ENCODE data around the gene HSDL1.

Gene HSDL1

GRCh38 chr16:84144209-84144858 lies 643 bp downstream of the HSDL1 start:
- peak overlapping the region; percentile 99 for H3K4me3 ChIP-seq (ENCODE audit: low read length)
- H3K9ac ChIP-seq (ENCODE audit: low read depth, low read length), result peak overlapping the region; percentile 83; the same call in 1 of the 2 replicates
- H3K27ac ChIP-seq (ENCODE audit: low read length), result peak overlapping the region; percentile 76
- H3K27me3 ChIP-seq (ENCODE audit: insufficient read depth, low read length), result peaks cover 16% of the 10 kb centered on the region
- H3K9me3 ChIP-seq (ENCODE audit: insufficient read depth, low read depth, low read length), result no peaks in the 10 kb centered on the region
- no peaks in the 10 kb centered on the region for H3K36me3 ChIP-seq (ENCODE audit: insufficient read depth, low read depth, low read length)
- H3K4me1 ChIP-seq (ENCODE audit: insufficient read depth, low read length), result peaks cover 3% of the 10 kb centered on the region; the same call in 1 of the 2 replicates

DNA sequence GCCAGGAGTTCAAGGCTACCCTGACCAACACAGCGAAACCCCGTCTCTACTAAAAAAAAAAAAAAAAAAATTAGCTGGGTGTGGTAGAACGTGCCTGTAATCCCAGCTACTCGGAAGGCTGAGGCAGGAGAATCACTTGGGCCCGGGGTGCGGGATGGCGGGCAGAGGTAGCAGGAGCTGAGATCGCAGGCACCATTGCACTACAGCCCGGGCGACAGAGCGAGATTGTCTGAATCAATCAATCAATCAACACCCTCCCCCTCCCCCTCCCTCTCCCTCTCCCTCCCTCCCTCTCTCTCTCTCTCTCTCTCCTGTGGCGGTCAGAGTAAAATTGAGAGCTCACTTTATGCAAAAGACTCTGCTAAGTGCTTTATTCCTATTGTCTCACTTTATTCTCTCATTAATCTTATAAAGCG lies 1.2 kb downstream of the HSDL1 start:
- Histone ChIP-seq H3K9ac (ENCODE audit: low read depth, low read length) (peak overlapping the region; percentile 83; the same call in 1 of the 2 replicates), H3K27me3 (ENCODE audit: insufficient read depth, low read length) (peaks cover 16% of the 10 kb centered on the region), H3K9me3 (ENCODE audit: insufficient read depth, low read depth, low read length) (no peaks in the 10 kb centered on the region), H3K4me3 (ENCODE audit: low read length) (peak overlapping the region; percentile 99), H3K27ac (ENCODE audit: low read length) (no peak overlapping the region), H3K4me1 (ENCODE audit: insufficient read depth, low read length) (peaks cover 8% of the 10 kb centered on the region), H3K36me3 (ENCODE audit: insufficient read depth, low read depth, low read length) (no peaks in the 10 kb centered on the region)

DNA sequence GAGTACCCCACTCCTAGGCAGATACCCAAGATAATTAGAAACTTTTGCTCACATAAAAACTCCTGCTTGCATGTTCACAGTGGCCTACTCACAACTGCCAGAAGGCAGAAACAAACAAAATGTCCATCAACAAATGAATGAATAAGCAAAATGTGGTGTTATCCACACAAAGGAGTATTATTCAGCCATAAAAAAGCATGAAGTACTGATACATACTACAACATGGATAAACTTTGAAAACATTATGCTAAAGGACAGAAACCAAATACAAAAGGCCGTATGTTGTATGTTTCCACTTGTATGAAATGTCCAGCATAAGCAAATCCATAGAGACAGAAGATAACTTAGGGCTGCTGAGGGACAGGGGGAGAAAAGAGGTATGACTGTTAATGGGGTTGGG lies 1.9 kb downstream of the HSDL1 start:
- Histone ChIP-seq H3K27ac (ENCODE audit: low read length) (no peak overlapping the region), H3K9me3 (ENCODE audit: insufficient read depth, low read depth, low read length) (no peaks in the 10 kb centered on the region), H3K4me3 (ENCODE audit: low read length) (no peak overlapping the region), H3K36me3 (ENCODE audit: insufficient read depth, low read depth, low read length) (no peaks in the 10 kb centered on the region), H3K4me1 (ENCODE audit: insufficient read depth, low read length) (peaks cover 11% of the 10 kb centered on the region), H3K27me3 (ENCODE audit: insufficient read depth, low read length) (peaks cover 16% of the 10 kb centered on the region), H3K9ac (ENCODE audit: low read depth, low read length) (no peak overlapping the region)

- Histone ChIP-seq H3K4me1 (ENCODE audit: insufficient read depth, low read length) (peaks cover 11% of the 10 kb centered on the region), H3K9me3 (ENCODE audit: insufficient read depth, low read depth, low read length) (no peaks in the 10 kb centered on the region), H3K9ac (ENCODE audit: low read depth, low read length) (no peak overlapping the region), H3K36me3 (ENCODE audit: insufficient read depth, low read depth, low read length) (no peaks in the 10 kb centered on the region), H3K27me3 (ENCODE audit: insufficient read depth, low read length) (peaks cover 8% of the 10 kb centered on the region), H3K4me3 (ENCODE audit: low read length) (no peak overlapping the region), H3K27ac (ENCODE audit: low read length) (no peak overlapping the region)
Measured at GRCh38 chr16:84141143-84141670, 3.8 kb downstream of the HSDL1 start.

DNA sequence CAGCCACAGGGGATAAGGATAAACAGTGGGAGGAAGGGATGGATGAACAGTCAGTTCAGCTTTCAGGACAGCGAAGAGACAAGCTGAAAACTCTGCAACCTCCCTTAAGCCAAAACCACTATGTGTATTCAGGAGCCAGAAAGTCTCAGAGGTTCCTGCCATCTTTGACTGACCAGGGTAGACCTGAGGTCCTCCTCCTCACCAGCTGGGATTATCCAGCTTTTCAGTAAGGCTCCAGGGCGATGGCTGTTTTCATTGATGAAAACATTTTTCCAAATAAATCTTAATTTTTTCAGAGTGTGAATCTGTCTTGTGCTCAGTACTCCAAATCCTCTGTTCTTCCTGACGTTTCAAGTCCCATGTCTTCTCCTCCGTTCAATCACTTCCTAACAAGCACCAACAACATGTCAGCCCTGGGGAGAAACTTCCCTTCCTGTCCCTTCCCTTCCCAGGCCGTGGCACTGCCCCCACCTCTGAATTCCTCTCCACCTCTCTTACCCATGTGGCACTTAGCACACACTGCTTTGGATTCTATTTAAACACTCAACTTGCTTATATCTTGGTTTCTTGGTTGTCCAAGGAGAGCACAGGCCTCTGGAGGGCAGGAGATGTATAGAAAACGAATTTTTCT lies 5.2 kb downstream of the HSDL1 start:
- H3K4me3 ChIP-seq (ENCODE audit: low read length), result 0 out of 2 replicates have a peak overlapping the region, but pooled peaks have one; percentile 1
- peak overlapping the region; percentile 14; the same call in 1 of the 2 replicates for H3K9ac ChIP-seq (ENCODE audit: low read depth, low read length)
- no peaks in the 10 kb centered on the region for H3K36me3 ChIP-seq (ENCODE audit: insufficient read depth, low read depth, low read length)
- no peaks in the 10 kb centered on the region for H3K9me3 ChIP-seq (ENCODE audit: insufficient read depth, low read depth, low read length)
- H3K27me3 ChIP-seq (ENCODE audit: insufficient read depth, low read length), result no peaks in the 10 kb centered on the region
- no peak overlapping the region for H3K27ac ChIP-seq (ENCODE audit: low read length)
- peaks cover 11% of the 10 kb centered on the region for H3K4me1 ChIP-seq (ENCODE audit: insufficient read depth, low read length)

DNA sequence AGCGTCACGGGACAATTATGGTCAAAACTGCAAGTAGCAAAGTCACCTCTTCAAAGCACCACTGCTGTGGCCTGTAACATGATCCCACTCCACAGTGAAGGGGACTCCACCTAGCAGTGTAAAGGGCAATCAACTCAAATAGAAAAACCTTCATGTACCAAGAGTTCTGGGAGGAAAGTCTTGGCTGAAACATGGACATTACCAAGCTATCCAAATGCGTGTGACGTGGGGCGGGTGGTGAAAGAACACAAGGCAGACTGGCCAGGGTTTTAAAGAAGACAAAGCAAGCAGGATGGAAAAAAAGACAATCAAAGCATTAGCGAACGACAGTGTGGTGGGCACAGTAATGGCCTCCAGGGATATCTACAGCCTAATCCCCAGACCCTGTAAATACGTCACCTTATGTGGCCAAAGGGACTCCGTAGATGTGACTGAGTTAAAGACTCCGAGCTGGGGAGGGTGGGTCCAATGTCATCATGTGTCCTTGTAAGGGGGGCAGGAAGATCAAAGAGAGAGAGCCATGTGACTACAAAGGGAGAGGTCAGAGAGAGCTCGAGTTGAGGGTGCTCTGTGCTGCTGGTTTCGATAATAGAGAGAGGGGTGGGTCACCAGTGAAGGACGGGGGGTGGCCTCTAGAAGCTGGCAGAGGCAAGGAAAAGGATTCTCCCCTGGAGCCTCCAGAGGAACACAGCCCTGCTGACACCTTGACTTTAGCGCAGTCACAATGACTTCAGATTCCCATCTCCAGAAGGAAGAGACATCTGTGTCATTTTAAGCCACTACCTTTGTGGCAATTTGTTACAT lies 6.0 kb downstream of the HSDL1 start:
- Histone ChIP-seq H3K27me3 (ENCODE audit: insufficient read depth, low read length) (no peaks in the 10 kb centered on the region), H3K27ac (ENCODE audit: low read length) (no peak overlapping the region), H3K9me3 (ENCODE audit: insufficient read depth, low read depth, low read length) (no peaks in the 10 kb centered on the region), H3K4me3 (ENCODE audit: low read length) (0 out of 2 replicates have a peak overlapping the region, but pooled peaks have one; percentile 1), H3K4me1 (ENCODE audit: insufficient read depth, low read length) (peaks cover 11% of the 10 kb centered on the region), H3K9ac (ENCODE audit: low read depth, low read length) (peak overlapping the region; percentile 34; the same call in 1 of the 2 replicates), H3K36me3 (ENCODE audit: insufficient read depth, low read depth, low read length) (no peaks in the 10 kb centered on the region)

DNA sequence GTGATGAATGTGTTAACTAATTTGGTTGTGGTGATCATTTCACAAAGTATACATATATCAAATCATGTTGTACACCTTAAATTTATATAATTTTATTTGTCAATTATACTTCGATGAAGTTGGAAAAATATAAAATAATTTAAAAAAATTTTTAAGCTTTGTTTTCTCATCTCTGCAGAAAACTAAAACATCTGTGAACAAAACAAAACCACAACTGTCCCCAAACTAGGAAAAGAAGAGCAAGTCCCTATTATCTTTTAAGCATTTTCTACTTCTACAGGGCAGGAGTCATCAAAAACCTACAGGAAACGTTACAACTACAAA lies 6.5 kb downstream of the HSDL1 start:
- no peaks in the 10 kb centered on the region for H3K36me3 ChIP-seq (ENCODE audit: insufficient read depth, low read depth, low read length)
- no peaks in the 10 kb centered on the region for H3K9me3 ChIP-seq (ENCODE audit: insufficient read depth, low read depth, low read length)
- H3K27ac ChIP-seq (ENCODE audit: low read length), result no peak overlapping the region
- H3K4me3 ChIP-seq (ENCODE audit: low read length), result no peak overlapping the region
- H3K27me3 ChIP-seq (ENCODE audit: insufficient read depth, low read length), result no peaks in the 10 kb centered on the region
- peak overlapping the region; percentile 34; the same call in 1 of the 2 replicates for H3K9ac ChIP-seq (ENCODE audit: low read depth, low read length)
- peaks cover 11% of the 10 kb centered on the region for H3K4me1 ChIP-seq (ENCODE audit: insufficient read depth, low read length)

GRCh38 chr16:84137769-84138357 lies 7.1 kb downstream of the HSDL1 start:
- H3K9ac ChIP-seq (ENCODE audit: low read depth, low read length), result 0 out of 2 replicates have a peak overlapping the region, but pooled peaks have one; percentile 15
- H3K27ac ChIP-seq (ENCODE audit: low read length), result no peak overlapping the region
- H3K4me3 ChIP-seq (ENCODE audit: low read length), result no peak overlapping the region

GRCh38 chr16:84137287-84137686 lies 7.7 kb downstream of the HSDL1 start:
- Histone ChIP-seq H3K27ac (ENCODE audit: low read length) (no peak overlapping the region), H3K4me1 (ENCODE audit: insufficient read depth, low read length) (peaks cover 11% of the 10 kb centered on the region), H3K9ac (ENCODE audit: low read depth, low read length) (0 out of 2 replicates have a peak overlapping the region, but pooled peaks have one; percentile 15)

More at GRCh38 chr16:84137769-84138357, 7.1 kb downstream of the HSDL1 start:
- Histone ChIP-seq H3K36me3 (ENCODE audit: insufficient read depth, low read depth, low read length) (no peaks in the 10 kb centered on the region), H3K9me3 (ENCODE audit: insufficient read depth, low read depth, low read length) (no peaks in the 10 kb centered on the region), H3K27me3 (ENCODE audit: insufficient read depth, low read length) (no peaks in the 10 kb centered on the region), H3K4me1 (ENCODE audit: insufficient read depth, low read length) (peaks cover 11% of the 10 kb centered on the region)

DNA sequence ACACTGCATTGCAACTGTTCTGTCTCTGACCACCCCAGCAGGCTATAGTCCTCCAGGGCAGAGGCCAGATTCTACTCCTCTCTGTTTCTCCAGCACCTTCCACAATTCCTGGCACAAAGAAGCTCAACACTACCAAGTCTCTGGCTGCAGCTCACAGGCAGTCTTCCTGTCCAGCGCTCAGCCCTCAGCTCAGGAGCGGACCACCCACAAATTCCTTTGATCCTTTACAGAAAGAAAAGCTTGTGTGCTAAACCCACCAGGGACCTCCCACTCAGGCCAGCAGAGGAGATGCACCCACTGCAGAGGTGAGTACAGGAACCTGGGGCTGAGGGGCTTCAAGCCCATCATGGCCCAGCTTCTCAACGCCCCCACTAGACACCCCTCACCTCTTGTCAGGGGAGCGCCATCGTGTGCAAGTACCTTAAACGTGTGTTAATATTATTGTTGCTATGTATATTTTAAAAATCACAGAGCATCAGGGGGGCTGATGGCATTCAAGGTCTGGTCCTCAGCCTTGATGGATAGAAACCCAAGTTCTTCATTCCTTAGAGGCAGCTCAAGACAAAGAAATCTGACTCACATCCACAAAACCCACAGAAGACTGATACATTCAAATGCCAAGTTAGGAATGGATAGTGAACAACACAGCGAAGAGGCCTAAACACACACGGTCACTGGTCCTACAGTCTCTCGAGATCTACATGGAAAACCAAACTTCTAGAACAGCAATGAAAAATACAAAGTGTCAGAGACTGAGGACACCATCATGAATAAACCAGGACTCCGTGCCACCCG lies 8.4 kb downstream of the HSDL1 start:
- H3K4me1 ChIP-seq (ENCODE audit: insufficient read depth, low read length), result peaks cover 11% of the 10 kb centered on the region
- H3K9ac ChIP-seq (ENCODE audit: low read depth, low read length), result peak overlapping the region; percentile 31; the same call in 1 of the 2 replicates
- no peak overlapping the region for H3K27ac ChIP-seq (ENCODE audit: low read length)
- H3K27me3 ChIP-seq (ENCODE audit: insufficient read depth, low read length), result no peaks in the 10 kb centered on the region
- no peaks in the 10 kb centered on the region for H3K36me3 ChIP-seq (ENCODE audit: insufficient read depth, low read depth, low read length)
- H3K9me3 ChIP-seq (ENCODE audit: insufficient read depth, low read depth, low read length), result no peaks in the 10 kb centered on the region
- H3K4me3 ChIP-seq (ENCODE audit: low read length), result no peak overlapping the region

More at GRCh38 chr16:84137287-84137686, 7.7 kb downstream of the HSDL1 start:
- H3K9me3 ChIP-seq (ENCODE audit: insufficient read depth, low read depth, low read length), result no peaks in the 10 kb centered on the region
- no peak overlapping the region for H3K4me3 ChIP-seq (ENCODE audit: low read length)
- no peaks in the 10 kb centered on the region for H3K36me3 ChIP-seq (ENCODE audit: insufficient read depth, low read depth, low read length)
- H3K27me3 ChIP-seq (ENCODE audit: insufficient read depth, low read length), result no peaks in the 10 kb centered on the region

All from iPS-20b (cell line).